Glutamatergic neuron (in vitro differentiated cells): Measurements from ENCODE around the gene HNRNPUL1. TPM values are rescaled to one million over a fixed set of nuclear protein-coding genes. Genes with fewer than 3 reads are reported as not detected.
A peak's percentile ranks its signal among the peaks of the same experiment; 100 is the strongest.

Experiments
- DNase-seq: peaks from one replicate; pipeline ENCODE4 v3.0.0; 2022
- H3K27ac Mint-ChIP-seq: one replicate; pipeline ENCODE4 v1.8.0; 2020; ENCODE audit warnings: mild to moderate bottlenecking, mixed read lengths, inconsistent platforms; ENCODE audit not compliant: unreplicated experiment
- H3K27me3 Mint-ChIP-seq: one replicate; pipeline ENCODE4 v1.8.0; 2020; ENCODE audit warnings: mild to moderate bottlenecking, moderate library complexity, mixed read lengths, inconsistent platforms; ENCODE audit not compliant: unreplicated experiment
- H3K36me3 Mint-ChIP-seq: one replicate; pipeline ENCODE4 v1.8.0; 2020; ENCODE audit warnings: mild to moderate bottlenecking, mixed read lengths, inconsistent platforms; ENCODE audit not compliant: unreplicated experiment
- H3K4me1 Mint-ChIP-seq: one replicate; pipeline ENCODE4 v1.8.0; 2020; ENCODE audit warnings: mild to moderate bottlenecking, low read depth, mixed read lengths, inconsistent platforms; ENCODE audit not compliant: unreplicated experiment
- H3K4me3 Mint-ChIP-seq: one replicate; pipeline ENCODE4 v1.8.0; 2020; ENCODE audit warnings: mild to moderate bottlenecking, mixed read lengths, inconsistent platforms; ENCODE audit not compliant: unreplicated experiment
- H3K9me3 Mint-ChIP-seq: one replicate; pipeline ENCODE4 v1.8.0; 2020; ENCODE audit warnings: mild to moderate bottlenecking, moderate library complexity, mixed read lengths, inconsistent platforms; ENCODE audit not compliant: unreplicated experiment
- total RNA-seq: library from RNA; stranded (reverse); fragmentation: NEBNext Ultra II Directional; extraction: Animal tissue kit (Norgen Biotek cat#: 25700); gene quantifications from one replicate; pipeline ENCODE4 v1.2.1, GENCODE V29; 2021; ENCODE audit not compliant: unreplicated experiment
- TF ChIP-seq, protein P1 (sequence below): fragments of 200-600 bp; sonication (generic); IDR thresholded peaks from one replicate; pipeline ENCODE4 v1.5.0; 2021; ENCODE audit not compliant: partially characterized antibody, unreplicated experiment

HNRNPUL1 gene
- total RNA-seq, 1 donor from 2014 or later = 201 TPM

DNA sequence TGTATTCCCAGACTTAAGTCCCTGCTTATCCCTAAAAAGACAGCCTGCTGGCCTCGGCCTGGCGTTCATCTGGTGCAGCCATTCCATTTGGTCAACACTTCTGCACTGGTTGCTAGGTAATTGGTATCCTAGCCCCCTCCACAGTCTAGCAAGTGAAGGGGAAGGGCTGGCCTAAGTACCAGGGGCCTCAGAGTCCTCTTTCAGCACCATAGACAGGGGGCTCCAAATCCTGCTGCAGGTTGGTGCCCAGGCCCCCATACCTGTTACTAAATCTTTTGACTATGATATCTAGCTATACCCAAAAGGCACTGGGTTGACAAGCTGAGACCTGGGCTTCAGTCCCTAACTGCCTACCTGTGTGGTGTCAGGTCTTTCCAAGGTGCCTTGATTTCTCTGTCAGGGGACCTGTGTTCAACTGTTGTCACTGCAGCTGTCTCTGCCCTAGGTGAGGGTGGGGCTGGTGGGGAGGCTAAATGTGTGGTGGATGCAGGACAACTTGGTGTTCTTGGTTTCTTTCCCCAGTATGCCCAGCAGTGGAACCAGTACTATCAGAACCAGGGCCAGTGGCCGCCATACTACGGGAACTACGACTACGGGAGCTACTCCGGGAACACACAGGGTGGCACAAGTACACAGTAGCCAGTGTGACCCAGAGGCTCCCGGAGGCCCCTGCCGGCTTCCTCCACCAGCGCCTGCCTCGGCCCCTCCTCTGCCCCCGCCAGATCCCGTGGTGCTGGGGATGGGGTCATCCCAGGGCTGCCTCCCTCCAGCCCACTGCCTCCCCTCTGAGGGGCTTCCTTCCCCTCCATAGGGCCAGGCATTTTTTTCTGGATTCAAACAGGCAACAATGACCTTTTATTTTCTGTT is 42.0 kb downstream of the HNRNPUL1 start:
- H3K9me3 Mint-ChIP-seq = peaks cover 21% of the 10 kb centered on the region
- no peak overlapping the region for H3K4me3 Mint-ChIP-seq
- H3K36me3 Mint-ChIP-seq = peaks cover 5% of the 10 kb centered on the region
- no peak overlapping the region for H3K27ac Mint-ChIP-seq
- no peak for DNase-seq
- H3K27me3 Mint-ChIP-seq = peaks cover 15% of the 10 kb centered on the region
- TF ChIP-seq, protein P1, sequence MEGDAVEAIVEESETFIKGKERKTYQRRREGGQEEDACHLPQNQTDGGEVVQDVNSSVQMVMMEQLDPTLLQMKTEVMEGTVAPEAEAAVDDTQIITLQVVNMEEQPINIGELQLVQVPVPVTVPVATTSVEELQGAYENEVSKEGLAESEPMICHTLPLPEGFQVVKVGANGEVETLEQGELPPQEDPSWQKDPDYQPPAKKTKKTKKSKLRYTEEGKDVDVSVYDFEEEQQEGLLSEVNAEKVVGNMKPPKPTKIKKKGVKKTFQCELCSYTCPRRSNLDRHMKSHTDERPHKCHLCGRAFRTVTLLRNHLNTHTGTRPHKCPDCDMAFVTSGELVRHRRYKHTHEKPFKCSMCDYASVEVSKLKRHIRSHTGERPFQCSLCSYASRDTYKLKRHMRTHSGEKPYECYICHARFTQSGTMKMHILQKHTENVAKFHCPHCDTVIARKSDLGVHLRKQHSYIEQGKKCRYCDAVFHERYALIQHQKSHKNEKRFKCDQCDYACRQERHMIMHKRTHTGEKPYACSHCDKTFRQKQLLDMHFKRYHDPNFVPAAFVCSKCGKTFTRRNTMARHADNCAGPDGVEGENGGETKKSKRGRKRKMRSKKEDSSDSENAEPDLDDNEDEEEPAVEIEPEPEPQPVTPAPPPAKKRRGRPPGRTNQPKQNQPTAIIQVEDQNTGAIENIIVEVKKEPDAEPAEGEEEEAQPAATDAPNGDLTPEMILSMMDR = no peak
- H3K4me1 Mint-ChIP-seq = peaks cover 22% of the 10 kb centered on the region

DNA sequence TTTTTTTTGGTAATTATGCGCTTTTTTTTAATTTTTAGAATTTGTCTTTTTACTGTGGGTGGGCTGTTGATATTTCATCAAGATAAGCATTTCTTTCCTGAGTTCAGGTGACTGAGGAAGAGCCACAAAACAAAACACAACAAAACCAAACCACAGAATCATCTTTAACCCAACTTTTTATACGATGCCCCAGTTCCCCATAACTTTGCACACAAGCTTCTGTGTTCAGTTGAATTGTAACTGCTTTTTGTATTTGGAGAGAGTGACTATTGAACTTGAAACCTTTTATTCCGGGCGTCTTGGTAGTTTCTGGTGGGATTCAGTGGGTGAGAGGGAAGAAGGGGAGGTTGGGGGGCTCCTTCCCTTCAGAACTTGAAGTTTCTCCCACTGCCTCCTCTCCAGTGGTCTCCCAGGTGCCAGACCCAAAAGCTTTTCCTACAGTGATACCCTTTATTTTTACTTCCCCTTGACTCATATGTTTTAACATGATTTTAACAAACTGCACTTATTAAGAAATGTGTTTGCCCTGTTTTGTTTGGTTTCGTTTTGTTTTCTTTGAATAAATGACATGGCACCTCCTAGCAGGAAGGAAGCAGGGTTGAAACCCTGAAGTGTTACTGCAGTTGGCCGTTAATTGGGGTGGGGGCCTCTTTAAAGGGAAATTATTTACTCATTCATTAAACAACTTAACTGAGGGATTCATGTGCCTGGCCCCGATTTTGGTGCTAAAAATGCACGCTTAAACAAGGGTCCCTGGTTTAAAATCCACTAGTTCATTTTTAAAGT is 43.1 kb downstream of the HNRNPUL1 start:
- peaks cover 21% of the 10 kb centered on the region for H3K4me1 Mint-ChIP-seq
- no peaks in the 10 kb centered on the region for H3K36me3 Mint-ChIP-seq
- DNase-seq = no peak
- peaks cover 21% of the 10 kb centered on the region for H3K9me3 Mint-ChIP-seq
- H3K27me3 Mint-ChIP-seq = peaks cover 15% of the 10 kb centered on the region
- peak overlapping the region; percentile 99 for H3K27ac Mint-ChIP-seq
- no peak overlapping the region for H3K4me3 Mint-ChIP-seq
- TF ChIP-seq, protein P1 = no peak

DNA sequence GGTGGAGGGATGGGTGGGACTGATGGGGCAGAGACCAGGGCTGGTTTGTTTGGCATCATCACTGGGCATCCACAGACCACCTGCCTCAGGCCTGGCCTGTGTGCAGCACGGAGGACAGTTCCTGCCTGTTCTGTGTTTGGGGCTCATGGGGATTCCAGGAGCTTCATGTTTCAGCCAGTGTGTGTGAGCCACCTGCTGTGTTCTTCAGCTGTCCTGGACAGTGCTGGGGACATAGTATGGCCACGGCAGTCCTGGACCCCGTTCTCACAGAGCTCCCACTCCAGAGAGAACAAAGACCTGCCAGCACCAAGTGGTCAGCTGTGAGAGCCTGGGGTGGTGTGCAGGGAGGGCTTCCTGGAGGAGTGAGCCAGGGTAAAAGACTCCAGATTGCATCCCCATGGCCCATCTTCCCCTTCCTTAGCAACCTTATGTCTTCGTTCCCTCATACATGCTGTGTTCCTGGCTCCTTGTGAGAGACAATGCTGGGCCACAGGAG is 43.8 kb downstream of the HNRNPUL1 start:
- peaks cover 15% of the 10 kb centered on the region for H3K27me3 Mint-ChIP-seq
- peaks cover 21% of the 10 kb centered on the region for H3K9me3 Mint-ChIP-seq
- TF ChIP-seq, protein P1 = no peak
- no peaks in the 10 kb centered on the region for H3K36me3 Mint-ChIP-seq
- H3K27ac Mint-ChIP-seq = peak overlapping the region; percentile 99
- H3K4me3 Mint-ChIP-seq = peak overlapping the region; percentile 96
- DNase-seq = no peak
- peaks cover 21% of the 10 kb centered on the region for H3K4me1 Mint-ChIP-seq

DNA sequence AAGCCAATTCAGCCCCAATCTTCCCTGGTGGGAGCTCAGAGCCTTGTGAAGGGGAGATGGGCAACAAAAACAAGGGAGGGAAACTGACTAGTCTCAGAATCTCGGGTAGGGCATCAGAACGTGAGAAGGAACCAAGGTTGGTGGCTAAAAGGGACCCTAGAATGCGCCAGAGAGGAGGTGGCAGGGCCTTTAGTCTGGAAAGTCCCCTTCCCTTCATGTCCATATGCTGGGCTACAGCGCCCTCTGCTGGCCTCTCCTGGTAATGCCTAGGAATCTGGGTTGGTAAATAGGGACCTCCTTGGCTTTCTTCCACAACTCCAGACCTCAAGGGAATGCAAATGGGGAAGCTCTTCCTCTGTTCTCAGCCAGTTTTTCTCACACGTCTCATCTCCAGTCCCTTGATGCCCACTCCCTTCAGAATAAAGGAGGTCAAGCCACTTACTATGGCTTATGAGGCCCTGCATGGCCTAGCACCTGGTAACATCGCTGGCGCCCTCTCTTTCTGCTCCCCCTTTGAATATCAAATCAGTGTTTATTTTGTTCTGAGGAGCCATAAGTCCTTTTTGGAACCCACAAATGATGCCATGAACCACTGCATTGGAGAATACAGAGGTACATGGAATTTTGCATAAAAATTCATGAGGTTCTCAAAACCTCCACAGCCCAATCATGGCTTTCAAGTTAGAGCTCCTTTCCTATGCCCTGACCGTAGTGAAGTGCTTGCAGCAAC is 44.4 kb downstream of the HNRNPUL1 start:
- Mint-ChIP-seq H3K4me1 (peaks cover 21% of the 10 kb centered on the region), H3K27ac (peak overlapping the region; percentile 99), H3K9me3 (peaks cover 24% of the 10 kb centered on the region), H3K36me3 (peaks cover 6% of the 10 kb centered on the region), H3K27me3 (peaks cover 15% of the 10 kb centered on the region), H3K4me3 (peak overlapping the region; percentile 96)
- peak; percentile 97 for DNase-seq
- TF ChIP-seq, protein P1 = peak; percentile 97
